ENCODE results near the gene CARNS1. TPM values are rescaled to one million over a fixed set of nuclear protein-coding genes. Genes with fewer than 3 reads are reported as not detected.
A peak's percentile ranks its signal among the peaks of the same experiment; 100 is the strongest.

CARNS1 gene
- polyA plus RNA-seq, 1 donor (not counting 4 experiments of a cell fraction or from before 2014, with no cell fraction given) = not detected

DNA sequence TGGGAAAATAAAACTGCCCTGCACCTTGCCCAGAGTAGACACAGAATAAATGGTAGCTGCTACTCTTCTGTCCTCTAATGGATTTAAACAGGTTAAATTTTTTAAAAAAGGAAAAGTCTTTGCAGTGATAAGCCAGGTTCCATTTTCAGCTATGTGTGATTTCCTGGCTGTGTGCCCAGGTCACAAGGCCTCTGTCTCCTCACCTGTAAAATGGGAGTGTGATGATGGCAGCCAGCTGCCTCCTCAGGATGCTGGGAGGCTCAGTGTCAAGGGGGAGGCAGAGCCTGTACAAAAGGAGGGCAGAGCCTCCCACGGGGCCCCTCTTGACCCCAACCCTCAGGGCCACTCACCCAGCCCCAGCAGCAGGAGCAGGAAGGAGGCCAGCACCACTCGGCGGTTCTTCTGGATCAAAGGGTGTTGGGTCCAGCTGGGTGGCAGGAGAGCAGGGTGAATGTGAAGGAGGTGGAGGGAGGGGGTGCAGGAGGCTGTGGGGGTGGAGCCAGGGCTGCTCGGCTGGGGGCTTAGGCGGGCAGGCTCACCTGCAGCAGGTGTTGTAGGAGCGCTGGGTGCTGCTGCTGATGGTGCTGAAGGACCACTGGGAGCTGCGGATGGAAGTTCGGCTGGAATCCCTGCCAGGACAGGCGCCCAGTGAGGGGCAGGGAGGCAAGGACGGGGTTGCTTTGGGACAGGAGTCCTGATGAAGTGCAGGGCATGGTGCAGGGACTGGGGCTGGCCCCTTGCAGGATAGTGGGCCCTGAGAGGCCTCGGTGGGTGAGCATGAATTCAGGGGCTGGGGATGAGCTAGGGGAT, 51.7 kb downstream of the CARNS1 start:
- Histone ChIP-seq H4K20me1 (ENCODE audit: control insufficient read depth, extremely low read depth, insufficient read depth, low read length) (no peaks in the 10 kb centered on the region), H3K9me1 (ENCODE audit: control insufficient read depth, extremely low read depth, insufficient read depth, low read length) (no peaks in the 10 kb centered on the region), H3K4me3 (ENCODE audit: control insufficient read depth in 2 of 3, extremely low read depth in 1 of 3, insufficient read depth in 2 of 3, low read depth in 1 of 3, low read length in 3 of 3) (peak overlapping the region; percentile 40 to 74 (median 74)), H3K27me3 (ENCODE audit: control insufficient read depth, extremely low read depth, insufficient read depth, low read length) (no peaks in the 10 kb centered on the region), H3K9me3 (ENCODE audit: control insufficient read depth, low read depth, low read length) (no peaks in the 10 kb centered on the region), H3K4me2 (ENCODE audit: control insufficient read depth, extremely low read depth, insufficient read depth, low read depth, low read length) (peak overlapping the region; percentile 82), H3K79me2 (ENCODE audit: control insufficient read depth, insufficient read depth, low read length) (no peaks in the 10 kb centered on the region), H2AFZ (ENCODE audit: control insufficient read depth, low read length) (no peak overlapping the region), H3K27ac (ENCODE audit: control insufficient read depth, insufficient read depth, low read length) (peak overlapping the region; percentile 63), H3K9ac (ENCODE audit: control insufficient read depth, extremely low read depth, insufficient read depth, low read length) (peak overlapping the region; percentile 68), H3K36me3 (ENCODE audit: control insufficient read depth in 2 of 2, extremely low read depth in 1 of 2, insufficient read depth in 2 of 2, low read length in 2 of 2) (peaks cover 0 to 5% of the 10 kb centered on the region in 2 experiments), H3K4me1 (ENCODE audit: control insufficient read depth, extremely low read depth, insufficient read depth, low read length) (peaks cover 23% of the 10 kb centered on the region)
- no peak for DNase-seq (ENCODE audit: low read depth, low spot score)
- dilution Hi-C loops (cut with MboI; ENCODE audit: extremely low pct_ligation_motif_present, low sequenced_read_pairs) = no loop called here
- FAIRE-seq = no peak
- TF ChIP-seq EZH2 (IDR thresholded peaks at IDR 0.05; ENCODE audit: low read length) = no peak
- TF ChIP-seq, protein P1, sequence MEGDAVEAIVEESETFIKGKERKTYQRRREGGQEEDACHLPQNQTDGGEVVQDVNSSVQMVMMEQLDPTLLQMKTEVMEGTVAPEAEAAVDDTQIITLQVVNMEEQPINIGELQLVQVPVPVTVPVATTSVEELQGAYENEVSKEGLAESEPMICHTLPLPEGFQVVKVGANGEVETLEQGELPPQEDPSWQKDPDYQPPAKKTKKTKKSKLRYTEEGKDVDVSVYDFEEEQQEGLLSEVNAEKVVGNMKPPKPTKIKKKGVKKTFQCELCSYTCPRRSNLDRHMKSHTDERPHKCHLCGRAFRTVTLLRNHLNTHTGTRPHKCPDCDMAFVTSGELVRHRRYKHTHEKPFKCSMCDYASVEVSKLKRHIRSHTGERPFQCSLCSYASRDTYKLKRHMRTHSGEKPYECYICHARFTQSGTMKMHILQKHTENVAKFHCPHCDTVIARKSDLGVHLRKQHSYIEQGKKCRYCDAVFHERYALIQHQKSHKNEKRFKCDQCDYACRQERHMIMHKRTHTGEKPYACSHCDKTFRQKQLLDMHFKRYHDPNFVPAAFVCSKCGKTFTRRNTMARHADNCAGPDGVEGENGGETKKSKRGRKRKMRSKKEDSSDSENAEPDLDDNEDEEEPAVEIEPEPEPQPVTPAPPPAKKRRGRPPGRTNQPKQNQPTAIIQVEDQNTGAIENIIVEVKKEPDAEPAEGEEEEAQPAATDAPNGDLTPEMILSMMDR (optimal IDR thresholded peaks at IDR 0.05 in 1 of 3, IDR thresholded peaks at IDR 0.05 in 1 of 3, conservative IDR thresholded peaks at IDR 0.05 in 1 of 3; ENCODE audit: extremely low read depth in 1 of 3, insufficient read depth in 2 of 3, low read length in 3 of 3) = no peak

DNA sequence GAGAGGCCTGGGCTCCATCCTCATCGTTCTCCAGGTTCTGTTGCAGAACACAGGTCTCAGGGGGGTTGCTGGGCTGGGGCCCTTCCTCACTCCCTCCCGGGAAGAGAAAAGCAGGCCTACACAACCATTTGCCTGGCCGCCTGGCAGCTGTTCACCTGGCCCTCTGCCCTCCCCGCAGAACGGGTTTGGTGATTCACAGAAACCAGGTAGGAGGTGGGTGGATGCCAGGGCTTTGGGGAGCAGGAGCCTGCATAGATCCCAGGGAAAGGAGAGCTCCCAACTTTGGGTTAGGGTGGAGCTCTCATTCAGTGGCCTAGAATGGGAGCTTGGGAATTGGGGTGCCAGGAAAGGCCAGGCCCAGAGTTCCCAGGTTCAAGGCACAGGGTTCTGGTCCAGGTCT, 52.6 kb downstream of the CARNS1 start:
- Histone ChIP-seq H3K27ac (ENCODE audit: control insufficient read depth, insufficient read depth, low read length) (peak overlapping the region; percentile 63), H3K9ac (ENCODE audit: control insufficient read depth, extremely low read depth, insufficient read depth, low read length) (peak overlapping the region; percentile 68), H3K4me3 (ENCODE audit: control insufficient read depth in 2 of 3, extremely low read depth in 1 of 3, insufficient read depth in 2 of 3, low read depth in 1 of 3, low read length in 3 of 3) (peak overlapping the region; percentile 63 to 74 (median 74)), H3K9me3 (ENCODE audit: control insufficient read depth, low read depth, low read length) (no peaks in the 10 kb centered on the region), H3K4me1 (ENCODE audit: control insufficient read depth, extremely low read depth, insufficient read depth, low read length) (peaks cover 23% of the 10 kb centered on the region), H3K4me2 (ENCODE audit: control insufficient read depth, extremely low read depth, insufficient read depth, low read depth, low read length) (peak overlapping the region; percentile 82), H2AFZ (ENCODE audit: control insufficient read depth, low read length) (no peak overlapping the region), H4K20me1 (ENCODE audit: control insufficient read depth, extremely low read depth, insufficient read depth, low read length) (no peaks in the 10 kb centered on the region), H3K27me3 (ENCODE audit: control insufficient read depth, extremely low read depth, insufficient read depth, low read length) (no peaks in the 10 kb centered on the region), H3K79me2 (ENCODE audit: control insufficient read depth, insufficient read depth, low read length) (no peaks in the 10 kb centered on the region), H3K9me1 (ENCODE audit: control insufficient read depth, extremely low read depth, insufficient read depth, low read length) (no peaks in the 10 kb centered on the region), H3K36me3 (ENCODE audit: control insufficient read depth in 2 of 2, extremely low read depth in 1 of 2, insufficient read depth in 2 of 2, low read length in 2 of 2) (peaks cover 0 to 5% of the 10 kb centered on the region in 2 experiments)
- dilution Hi-C loops (cut with MboI; ENCODE audit: extremely low pct_ligation_motif_present, low sequenced_read_pairs) = no loop called here
- DNase-seq (ENCODE audit: low read depth, low spot score) (no peak), FAIRE-seq (no peak)
- no peak for TF ChIP-seq EZH2 (IDR thresholded peaks at IDR 0.05; ENCODE audit: low read length)
- TF ChIP-seq, protein P1 (optimal IDR thresholded peaks at IDR 0.05 in 1 of 3, IDR thresholded peaks at IDR 0.05 in 1 of 3, conservative IDR thresholded peaks at IDR 0.05 in 1 of 3; ENCODE audit: extremely low read depth in 1 of 3, insufficient read depth in 2 of 3, low read length in 3 of 3) = no peak

All from keratinocyte (primary cell).